GM18951 (cell line): ENCODE data around the gene URI1.
"Not testable (repeated sequence)": the region's sequence is repeated elsewhere in the genome, so short reads cannot be mapped to it uniquely, and the experiment has no call there.

ENCODE experiments used
- POLR2A ChIP-seq: IDR thresholded peaks from 4 replicates; pipeline ENCODE4 v1.6.1; 2011; ENCODE audit warnings: mild to moderate bottlenecking; ENCODE audit not compliant: insufficient read length, insufficient read depth; ENCODE audit errors: extremely low read depth
- in situ Hi-C: fragments of 300-500 bp; cut with MboI; formaldehyde crosslinking; loops from one replicate; pipeline ENCODE4 v1.12.0; 2022; ENCODE audit warnings: low sequenced_read_pairs, mixed read lengths, inconsistent platforms; ENCODE audit not compliant: unreplicated experiment

Gene URI1

DNA sequence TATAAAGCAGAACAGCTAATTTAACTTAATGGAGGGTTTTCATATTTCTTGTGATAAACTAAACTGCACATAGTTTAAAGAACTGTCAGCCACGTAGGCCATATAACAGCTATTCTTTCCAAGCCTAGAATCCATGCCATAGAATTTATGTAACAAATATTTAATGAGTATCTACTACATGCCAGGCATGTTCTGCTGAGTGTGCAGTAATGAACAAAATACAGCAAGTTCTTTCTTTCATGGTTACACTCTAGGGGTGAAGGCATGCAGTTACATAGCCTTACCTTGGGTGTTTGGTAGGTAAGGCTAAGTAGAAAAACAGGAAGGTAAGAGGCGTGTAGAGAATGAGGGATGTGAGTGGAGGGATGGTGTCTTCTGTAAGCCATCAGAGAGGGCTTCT lies 4.6 kb downstream of the URI1 start:
- TF ChIP-seq POLR2A, result no peak
- in situ Hi-C loops, result no loop called here

- in situ Hi-C loops, result no loop called here
- no peak for TF ChIP-seq POLR2A
These were observed 5.8 kb downstream of the URI1 start for GRCh38 chr19:29947871-29948270.

- in situ Hi-C loops, result not testable (repeated sequence)
These were observed 6.9 kb downstream of the URI1 start for GRCh38 chr19:29948759-29949470.

GRCh38 chr19:29952177-29952576 lies 10.1 kb downstream of the URI1 start:
- in situ Hi-C loops, result no loop called here
- TF ChIP-seq POLR2A, result no peak

- in situ Hi-C loops, result no loop called here
- no peak for TF ChIP-seq POLR2A
These were observed 10.6 kb downstream of the URI1 start for GRCh38 chr19:29952646-29953045.

DNA sequence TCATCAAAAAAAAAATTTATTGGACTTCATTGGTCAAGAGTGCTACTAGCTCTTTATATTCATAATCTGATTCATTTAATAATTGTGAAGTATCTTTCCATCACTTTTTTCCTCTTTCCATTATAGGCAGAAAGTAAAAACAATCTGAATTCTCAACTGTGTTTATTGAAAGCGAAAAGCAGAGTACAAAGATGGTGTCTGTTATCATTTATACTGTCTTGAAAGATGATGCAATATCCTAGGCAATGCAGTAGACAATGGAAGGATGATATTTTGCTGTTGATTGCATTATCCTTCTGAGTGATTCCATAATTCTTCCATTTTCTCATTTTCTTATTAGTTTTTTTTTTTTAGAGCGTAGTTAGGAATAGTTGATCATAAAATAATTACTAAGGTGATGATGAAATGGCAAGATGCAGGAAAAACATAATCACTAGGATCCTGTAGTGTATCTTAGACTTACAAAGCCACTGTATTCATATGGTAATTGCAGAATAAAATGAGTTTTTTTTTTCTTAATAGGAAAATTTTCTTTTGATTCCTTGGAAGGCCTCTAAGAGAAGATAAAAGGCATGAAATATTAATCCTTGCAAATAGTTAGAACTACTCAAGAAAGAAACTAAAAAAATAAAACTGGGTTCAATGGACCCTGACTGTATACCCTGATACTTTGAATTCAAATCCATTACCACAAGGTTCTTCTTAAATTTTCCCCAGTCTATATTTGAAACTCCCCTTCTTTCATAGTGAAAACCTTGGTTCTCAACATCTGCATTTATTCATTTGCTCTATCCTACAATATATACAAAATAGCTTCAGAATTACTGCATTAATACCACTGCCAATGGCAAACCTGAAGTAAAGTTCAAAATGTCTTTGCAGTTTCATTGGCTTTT lies 11.6 kb downstream of the URI1 start:
- no peak for TF ChIP-seq POLR2A
- in situ Hi-C loops, result no loop called here

- in situ Hi-C loops, result no loop called here
These were observed 14.8 kb downstream of the URI1 start for GRCh38 chr19:29956855-29957254.

DNA sequence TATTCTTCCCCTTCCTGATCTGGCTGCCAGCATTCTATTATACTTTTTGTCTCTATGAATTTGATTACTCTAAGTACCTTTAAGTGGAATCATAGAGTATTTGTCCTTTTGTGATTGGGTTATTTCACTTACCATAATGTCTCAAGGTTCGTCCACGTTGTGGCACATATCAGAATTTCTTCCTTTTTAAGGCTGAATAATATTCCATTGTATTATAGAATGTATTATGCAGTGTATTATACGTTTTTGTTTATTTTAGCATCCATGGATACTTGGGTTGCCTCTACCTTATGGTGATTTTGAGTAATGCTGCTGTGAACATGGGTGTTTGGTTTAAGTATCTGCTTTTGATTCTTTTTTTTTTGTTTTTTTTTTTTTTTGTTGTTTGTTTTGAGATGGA lies 19.3 kb downstream of the URI1 start:
- in situ Hi-C loops, result no loop called here

More at GRCh38 chr19:29956855-29957254, 14.8 kb downstream of the URI1 start:
- no peak for TF ChIP-seq POLR2A

GRCh38 chr19:29962793-29963192 lies 20.8 kb downstream of the URI1 start:
- no peak for TF ChIP-seq POLR2A
- in situ Hi-C loops, result no loop called here

More for the DNA sequence above, 19.3 kb downstream of the URI1 start:
- no peak for TF ChIP-seq POLR2A

DNA sequence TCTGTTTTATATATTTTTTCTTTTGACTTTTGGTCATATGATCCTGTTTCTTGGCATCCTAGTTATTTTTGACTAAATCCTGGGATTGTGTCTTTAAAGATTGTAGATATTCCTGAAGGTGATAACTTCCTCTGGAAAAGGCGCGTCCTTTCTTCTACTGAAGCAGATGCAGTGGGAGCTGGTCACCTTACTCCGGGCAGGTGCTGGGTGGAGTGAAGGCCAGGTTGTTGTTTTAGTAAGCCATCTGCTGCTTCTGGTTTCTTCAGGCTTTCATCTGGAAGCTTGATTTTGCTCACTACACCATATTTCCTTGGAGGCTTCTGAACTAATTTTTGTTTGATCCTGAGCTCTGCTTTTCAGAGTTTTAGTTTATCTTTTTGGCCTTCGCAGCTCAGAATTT lies 21.5 kb downstream of the URI1 start:
- in situ Hi-C loops, result no loop called here

DNA sequence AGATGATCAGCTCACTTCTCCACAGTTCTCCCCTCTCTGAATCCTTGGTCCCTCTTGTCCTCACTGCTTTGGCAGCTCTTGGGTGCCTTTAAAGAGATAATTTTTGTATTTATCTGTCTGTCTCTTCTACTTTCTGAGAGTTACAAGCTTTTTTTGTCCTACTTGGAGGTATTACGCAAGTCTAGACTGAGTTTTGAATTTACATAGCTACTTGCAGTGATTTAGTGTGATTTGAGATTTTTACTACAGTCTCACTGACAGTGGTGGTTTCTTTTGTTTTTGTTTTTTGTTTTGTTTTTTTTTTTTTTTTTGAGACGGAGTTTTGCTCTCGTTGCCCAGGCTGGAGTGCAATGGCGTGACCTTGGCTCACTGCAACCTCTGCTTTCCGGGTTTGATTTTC lies 22.1 kb downstream of the URI1 start:
- in situ Hi-C loops, result no loop called here
- no peak for TF ChIP-seq POLR2A

More for the DNA sequence above, 21.5 kb downstream of the URI1 start:
- TF ChIP-seq POLR2A, result no peak

DNA sequence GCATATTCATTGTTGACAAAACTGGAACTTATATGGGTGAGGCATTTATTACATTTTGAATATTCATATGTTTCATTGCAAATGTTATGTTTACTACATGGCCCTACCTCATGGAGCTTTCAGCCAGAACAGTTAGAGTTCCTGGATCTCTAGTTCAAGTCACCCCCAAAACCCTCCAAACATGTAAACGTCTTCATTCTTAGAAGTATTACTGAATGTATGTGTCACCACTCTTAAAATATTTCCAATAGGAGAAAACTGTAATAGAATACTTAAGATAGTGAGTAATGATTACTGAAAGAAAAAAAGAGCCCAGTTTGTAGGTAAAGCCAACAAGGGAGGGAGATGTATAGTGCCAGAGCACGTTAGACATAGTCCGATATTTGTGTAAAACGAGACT lies 23.5 kb downstream of the URI1 start:
- TF ChIP-seq POLR2A, result no peak
- in situ Hi-C loops, result no loop called here

GRCh38 chr19:29966142-29966541 lies 24.1 kb downstream of the URI1 start:
- in situ Hi-C loops, result not testable (repeated sequence)

DNA sequence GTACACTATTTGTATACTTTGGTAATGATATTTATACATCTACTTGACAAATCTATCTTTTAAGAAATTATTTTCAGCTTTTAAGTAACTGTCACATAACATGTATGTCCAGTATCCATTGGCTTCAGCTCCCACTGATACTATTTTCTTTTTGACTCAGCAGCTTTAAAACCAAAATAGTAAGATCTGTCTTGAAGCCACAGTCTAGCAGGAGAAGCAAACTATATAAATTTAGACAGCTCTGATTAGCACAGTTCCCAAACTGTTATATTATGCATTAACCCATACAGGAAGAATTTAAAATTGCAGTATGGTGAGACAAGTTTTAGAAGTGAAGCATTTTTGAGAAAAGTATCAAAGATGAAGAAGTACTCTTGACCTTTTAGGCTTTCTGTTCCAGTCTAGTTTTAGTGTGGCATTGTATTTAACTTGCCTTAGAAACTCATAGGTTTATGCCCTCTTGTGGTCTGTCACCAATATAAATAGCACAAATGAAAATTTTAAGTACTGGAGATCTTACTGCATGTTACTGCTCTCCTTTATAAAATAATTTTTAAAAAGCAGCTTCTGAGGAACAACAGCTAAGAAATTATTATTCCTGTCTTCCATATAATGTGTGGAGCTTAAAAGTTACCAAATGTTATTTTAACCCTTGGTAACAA lies 24.7 kb downstream of the URI1 start:
- in situ Hi-C loops, result no loop called here
- no peak for TF ChIP-seq POLR2A

- TF ChIP-seq POLR2A, result no peak
- in situ Hi-C loops, result no loop called here
These were observed 25.6 kb downstream of the URI1 start for GRCh38 chr19:29967623-29968022.
